Neural crest cell (in vitro differentiated cells): ENCODE results near the gene FMO1. TPM values are rescaled to one million over a fixed set of nuclear protein-coding genes. Genes with fewer than 3 reads are reported as not detected.

Source experiments
- DNase-seq: peaks from one replicate; pipeline ENCODE4 v3.0.0; 2021; ENCODE audit warnings: low read depth, mixed read lengths, low spot score
- H3K27ac Mint-ChIP-seq: one replicate; pipeline ENCODE4 v1.8.0; 2021; ENCODE audit warnings: mild to moderate bottlenecking, mixed read lengths; ENCODE audit not compliant: unreplicated experiment
- H3K27me3 Mint-ChIP-seq: 2 replicates; pipeline ENCODE4 v1.8.0; 2021; ENCODE audit warnings: low read depth, mild to moderate bottlenecking, mixed read lengths
- H3K36me3 Mint-ChIP-seq: 2 replicates; pipeline ENCODE4 v1.8.0; 2021; ENCODE audit warnings: low read depth, mild to moderate bottlenecking, mixed read lengths
- H3K4me1 Mint-ChIP-seq: 2 replicates; pipeline ENCODE4 v1.8.0; 2021; ENCODE audit warnings: mixed read lengths
- H3K4me3 Mint-ChIP-seq: one replicate; pipeline ENCODE4 v1.8.0; 2021; ENCODE audit warnings: mild to moderate bottlenecking, mixed read lengths
- H3K9me3 Mint-ChIP-seq: 2 replicates; pipeline ENCODE4 v1.8.0; 2021; ENCODE audit warnings: mixed read lengths
- total RNA-seq: library from RNA; stranded (reverse); gene quantifications from 2 replicates; pipeline ENCODE4 v1.2.1, GENCODE V29; 2021
- TF ChIP-seq, protein P1 (sequence below): fragments of 200-600 bp; sonication (generic); conservative IDR thresholded peaks from 2 replicates; pipeline ENCODE4 v1.5.0; 2021; ENCODE audit warnings: antibody characterized with exemption, mild to moderate bottlenecking

The FMO1 gene
- total RNA-seq, 1 donor from 2014 or later = not detected

DNA sequence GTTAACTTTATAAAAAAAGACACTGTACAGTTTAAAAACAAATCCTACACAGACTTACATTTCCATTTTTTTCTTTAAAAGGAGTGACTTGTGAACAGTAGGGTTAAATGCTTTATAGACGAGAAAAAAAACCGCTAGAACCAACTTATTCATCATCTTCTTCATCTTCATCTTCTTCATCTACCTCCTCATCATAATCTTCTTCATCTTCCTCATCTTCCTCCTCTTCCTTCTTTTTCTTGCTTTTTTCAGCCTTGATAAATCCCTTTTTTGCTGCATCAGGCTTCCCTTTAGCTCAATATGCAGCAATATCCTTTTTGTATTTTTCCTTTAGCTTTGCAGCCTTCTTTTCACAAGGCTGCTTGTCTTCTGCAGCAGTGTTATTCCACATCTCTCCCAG lies 22.5 kb downstream of the FMO1 start:
- no peaks in the 10 kb centered on the region for H3K4me1 Mint-ChIP-seq
- no peak for DNase-seq
- TF ChIP-seq, protein P1, sequence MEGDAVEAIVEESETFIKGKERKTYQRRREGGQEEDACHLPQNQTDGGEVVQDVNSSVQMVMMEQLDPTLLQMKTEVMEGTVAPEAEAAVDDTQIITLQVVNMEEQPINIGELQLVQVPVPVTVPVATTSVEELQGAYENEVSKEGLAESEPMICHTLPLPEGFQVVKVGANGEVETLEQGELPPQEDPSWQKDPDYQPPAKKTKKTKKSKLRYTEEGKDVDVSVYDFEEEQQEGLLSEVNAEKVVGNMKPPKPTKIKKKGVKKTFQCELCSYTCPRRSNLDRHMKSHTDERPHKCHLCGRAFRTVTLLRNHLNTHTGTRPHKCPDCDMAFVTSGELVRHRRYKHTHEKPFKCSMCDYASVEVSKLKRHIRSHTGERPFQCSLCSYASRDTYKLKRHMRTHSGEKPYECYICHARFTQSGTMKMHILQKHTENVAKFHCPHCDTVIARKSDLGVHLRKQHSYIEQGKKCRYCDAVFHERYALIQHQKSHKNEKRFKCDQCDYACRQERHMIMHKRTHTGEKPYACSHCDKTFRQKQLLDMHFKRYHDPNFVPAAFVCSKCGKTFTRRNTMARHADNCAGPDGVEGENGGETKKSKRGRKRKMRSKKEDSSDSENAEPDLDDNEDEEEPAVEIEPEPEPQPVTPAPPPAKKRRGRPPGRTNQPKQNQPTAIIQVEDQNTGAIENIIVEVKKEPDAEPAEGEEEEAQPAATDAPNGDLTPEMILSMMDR = no peak
- no peak overlapping the region for H3K27ac Mint-ChIP-seq
- no peaks in the 10 kb centered on the region for H3K9me3 Mint-ChIP-seq
- H3K4me3 Mint-ChIP-seq = no peak overlapping the region
- H3K27me3 Mint-ChIP-seq = no peaks in the 10 kb centered on the region
- no peaks in the 10 kb centered on the region for H3K36me3 Mint-ChIP-seq

DNA sequence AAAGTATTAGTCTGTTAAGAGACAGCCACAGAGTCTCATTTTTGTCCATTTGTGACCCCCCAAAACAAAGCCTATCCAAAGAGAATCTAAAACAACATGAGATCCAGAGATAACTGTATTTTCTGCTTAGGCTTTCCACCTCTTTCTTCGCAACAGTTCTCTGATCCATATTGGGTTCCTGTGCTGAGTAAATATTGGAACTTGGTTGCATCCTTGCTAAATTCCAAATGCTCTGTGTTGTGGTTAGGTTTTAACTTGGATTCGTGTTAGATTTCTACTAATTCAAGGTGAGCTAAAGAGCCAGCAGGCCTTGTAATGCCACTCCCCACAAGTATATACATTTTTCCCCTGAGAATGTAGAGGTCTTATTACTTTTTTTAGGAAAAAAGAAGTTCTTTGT lies 29.2 kb downstream of the FMO1 start:
- Mint-ChIP-seq H3K9me3 (no peaks in the 10 kb centered on the region), H3K36me3 (no peaks in the 10 kb centered on the region), H3K4me1 (no peaks in the 10 kb centered on the region), H3K27ac (no peak overlapping the region), H3K4me3 (no peak overlapping the region), H3K27me3 (no peaks in the 10 kb centered on the region)
- TF ChIP-seq, protein P1 = no peak
- DNase-seq = no peak

DNA sequence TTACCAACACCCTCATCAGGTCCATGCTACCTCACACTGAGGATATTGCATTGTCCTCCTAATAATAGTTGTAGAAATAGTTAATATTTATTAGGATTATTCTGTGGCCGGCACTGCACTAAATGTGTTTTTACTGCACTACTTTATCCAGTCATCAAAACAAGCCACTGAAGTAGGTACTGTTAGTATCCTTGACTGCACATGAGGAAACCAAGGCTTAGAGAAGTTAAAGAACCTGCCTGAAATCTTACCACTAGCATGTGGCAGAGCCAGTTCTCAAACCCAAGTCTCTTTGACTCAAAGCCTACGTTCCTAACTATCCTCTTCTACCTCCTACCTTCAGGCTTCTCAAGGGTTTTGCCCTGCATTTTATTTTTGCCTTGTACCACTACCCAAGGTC lies 30.9 kb downstream of the FMO1 start:
- Mint-ChIP-seq H3K4me1 (no peaks in the 10 kb centered on the region), H3K4me3 (no peak overlapping the region), H3K9me3 (no peaks in the 10 kb centered on the region), H3K36me3 (no peaks in the 10 kb centered on the region), H3K27me3 (no peaks in the 10 kb centered on the region), H3K27ac (no peak overlapping the region)
- DNase-seq = no peak
- TF ChIP-seq, protein P1 = no peak

DNA sequence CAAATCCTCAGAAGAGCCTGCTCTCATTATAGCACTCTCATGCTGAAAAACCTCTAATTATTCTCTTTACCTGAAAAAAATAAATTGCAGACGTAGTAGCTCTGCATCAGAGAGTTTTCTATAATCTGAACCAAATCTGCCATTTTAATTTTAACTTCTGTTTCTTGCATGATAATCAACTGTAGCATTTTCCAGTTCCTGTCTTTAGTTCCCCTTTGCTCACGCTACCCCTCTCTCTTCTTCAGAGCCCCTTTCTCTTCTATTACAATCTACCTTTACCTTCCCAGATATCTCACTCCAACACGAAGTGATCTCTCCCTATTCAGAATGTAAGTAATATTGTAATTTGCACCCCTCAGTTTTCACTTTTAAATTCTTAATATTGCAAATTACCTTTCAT lies 31.4 kb downstream of the FMO1 start:
- Mint-ChIP-seq H3K27ac (no peak overlapping the region), H3K4me3 (no peak overlapping the region), H3K4me1 (no peaks in the 10 kb centered on the region), H3K9me3 (no peaks in the 10 kb centered on the region), H3K27me3 (no peaks in the 10 kb centered on the region), H3K36me3 (no peaks in the 10 kb centered on the region)
- no peak for DNase-seq
- TF ChIP-seq, protein P1 = no peak

DNA sequence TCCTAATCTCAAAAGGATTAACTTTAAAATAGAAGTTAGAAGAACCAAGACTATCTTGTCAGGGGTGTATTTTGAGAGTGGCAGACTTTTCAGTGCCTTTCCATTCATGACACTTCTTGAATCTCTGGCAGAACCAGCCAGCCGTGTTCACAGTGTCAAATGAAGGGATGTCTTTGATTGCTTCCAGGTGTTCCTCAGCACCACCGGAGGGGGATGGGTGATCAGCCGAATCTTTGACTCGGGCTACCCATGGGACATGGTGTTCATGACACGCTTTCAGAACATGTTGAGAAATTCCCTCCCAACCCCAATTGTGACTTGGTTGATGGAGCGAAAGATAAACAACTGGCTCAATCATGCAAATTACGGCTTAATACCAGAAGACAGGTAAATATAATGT lies 32.3 kb downstream of the FMO1 start:
- H3K27ac Mint-ChIP-seq = no peak overlapping the region
- H3K9me3 Mint-ChIP-seq = no peaks in the 10 kb centered on the region
- no peak overlapping the region for H3K4me3 Mint-ChIP-seq
- no peak for DNase-seq
- no peaks in the 10 kb centered on the region for H3K36me3 Mint-ChIP-seq
- H3K4me1 Mint-ChIP-seq = no peaks in the 10 kb centered on the region
- no peaks in the 10 kb centered on the region for H3K27me3 Mint-ChIP-seq
- TF ChIP-seq, protein P1 = no peak
